Activated CD4-positive, alpha-beta T cell treated with anti-CD3 and anti-CD28 coated beads for 48 hours (primary cell): ENCODE results near the gene MYOD1.

Experiments
- DNase-seq: peaks from one replicate; pipeline ENCODE4 v3.0.0-alpha.2; 2020

MYOD1 gene

GRCh38 chr11:17703951-17704350, 15.4 kb upstream of the MYOD1 start:
- DNase-seq: no peak

- no peak for DNase-seq
These were observed 11.5 kb upstream of the MYOD1 start for GRCh38 chr11:17707830-17708229.

DNA sequence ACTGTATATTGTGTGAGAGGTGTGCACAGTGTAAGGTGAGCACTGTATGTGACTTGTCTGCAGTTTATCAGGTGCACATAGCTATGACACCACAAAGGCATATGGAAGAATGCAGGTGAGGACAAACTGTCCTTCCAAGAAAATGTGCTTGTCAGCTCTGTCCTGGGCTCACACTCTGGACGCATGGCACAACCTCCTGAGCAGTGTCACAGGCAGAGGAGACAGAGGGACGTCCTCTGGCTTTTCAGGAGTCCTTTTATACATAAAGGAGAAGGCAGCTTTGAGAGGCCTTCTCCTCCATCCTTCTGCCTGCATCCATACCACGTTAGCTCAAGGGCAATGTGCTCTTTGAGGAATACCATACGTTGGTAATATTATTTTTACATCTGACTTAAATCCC, 7.5 kb upstream of the MYOD1 start:
- no peak for DNase-seq

DNA sequence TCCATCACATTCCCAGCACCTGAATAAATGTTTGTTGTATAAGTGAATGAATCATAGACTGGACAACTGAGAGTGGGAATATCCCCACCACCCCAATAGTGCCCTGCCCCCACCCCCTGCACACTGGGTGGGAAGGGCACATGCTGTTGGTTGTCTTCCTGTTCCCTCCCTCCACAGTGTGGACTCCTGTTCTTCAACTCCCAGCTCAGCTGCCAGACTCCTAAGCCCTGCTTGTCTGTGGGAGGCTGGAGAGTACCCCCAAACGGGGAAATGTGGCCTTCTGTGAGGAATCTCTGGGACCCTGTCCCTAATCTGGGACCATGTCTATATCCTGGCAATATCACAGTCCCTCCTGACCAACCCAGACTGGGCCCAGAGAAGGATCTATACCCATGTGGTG, 5.5 kb upstream of the MYOD1 start:
- no peak for DNase-seq

DNA sequence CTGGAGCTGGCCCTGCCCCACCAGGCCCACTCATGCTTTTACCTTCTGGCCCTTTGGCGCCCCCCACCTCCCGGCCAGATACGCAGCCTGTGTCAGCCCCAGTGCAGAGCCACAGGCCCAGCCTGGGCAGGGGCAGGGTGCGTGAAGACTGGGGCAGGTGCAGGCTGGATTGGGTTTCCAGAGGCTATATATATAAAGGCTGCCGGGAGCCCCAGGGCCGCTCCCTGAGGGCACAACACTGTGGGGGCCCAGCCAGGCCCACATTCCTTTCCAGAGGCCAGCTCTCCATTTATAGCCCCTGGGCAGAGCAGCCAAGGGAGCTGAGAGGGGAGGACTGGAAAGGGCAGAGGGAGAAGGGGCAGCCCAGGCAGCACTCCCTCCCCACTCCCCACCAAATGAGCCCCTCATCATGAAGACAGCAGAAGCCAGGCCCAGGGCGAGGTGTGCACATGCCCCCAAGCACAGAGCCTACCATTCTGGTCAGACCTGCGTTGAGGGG, 5.0 kb upstream of the MYOD1 start:
- no peak for DNase-seq

DNA sequence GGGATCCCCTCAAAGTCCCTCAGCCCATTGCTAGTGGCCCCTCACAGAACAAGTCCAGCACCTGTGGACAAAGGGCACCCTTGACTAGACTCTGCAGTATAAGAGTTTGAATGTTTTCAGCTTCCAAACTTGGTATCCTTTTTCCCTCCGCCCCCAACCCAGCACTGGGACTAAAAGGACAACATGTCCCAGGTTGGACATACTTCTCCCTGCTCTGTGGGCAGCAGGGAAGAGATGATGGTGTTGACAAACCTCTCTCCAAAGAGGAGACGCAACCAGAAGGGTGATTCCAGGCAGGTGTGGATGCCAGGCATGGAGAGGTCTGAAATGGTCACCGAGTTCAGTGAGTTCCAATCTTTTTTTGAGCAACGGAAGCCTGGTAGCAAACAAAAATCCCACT, 4.5 kb upstream of the MYOD1 start:
- no peak for DNase-seq

- DNase-seq: no peak
These were observed 2.6 kb upstream of the MYOD1 start for GRCh38 chr11:17716807-17717206.

DNA sequence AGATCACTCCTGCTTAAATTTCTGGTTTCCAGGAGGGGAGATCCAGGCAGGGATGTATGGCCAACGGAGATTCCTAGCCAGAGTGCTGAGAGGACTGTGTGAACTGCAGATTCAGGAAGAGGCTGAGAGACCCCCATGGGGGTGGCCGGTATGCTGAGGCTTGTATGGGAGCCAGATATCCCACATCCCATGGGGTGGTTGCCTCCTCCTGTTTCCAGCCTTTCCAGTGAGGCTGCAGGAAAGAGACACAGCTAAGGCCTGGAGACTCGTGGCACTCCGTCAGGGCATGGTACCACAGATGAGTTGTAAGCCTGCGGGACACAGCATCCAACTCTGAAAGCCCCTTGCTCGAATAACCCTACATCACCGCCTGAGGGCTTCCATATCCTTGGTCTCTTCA, 1.4 kb upstream of the MYOD1 start:
- no peak for DNase-seq

GRCh38 chr11:17718510-17718962, 835 bp upstream of the MYOD1 start:
- no peak for DNase-seq

DNA sequence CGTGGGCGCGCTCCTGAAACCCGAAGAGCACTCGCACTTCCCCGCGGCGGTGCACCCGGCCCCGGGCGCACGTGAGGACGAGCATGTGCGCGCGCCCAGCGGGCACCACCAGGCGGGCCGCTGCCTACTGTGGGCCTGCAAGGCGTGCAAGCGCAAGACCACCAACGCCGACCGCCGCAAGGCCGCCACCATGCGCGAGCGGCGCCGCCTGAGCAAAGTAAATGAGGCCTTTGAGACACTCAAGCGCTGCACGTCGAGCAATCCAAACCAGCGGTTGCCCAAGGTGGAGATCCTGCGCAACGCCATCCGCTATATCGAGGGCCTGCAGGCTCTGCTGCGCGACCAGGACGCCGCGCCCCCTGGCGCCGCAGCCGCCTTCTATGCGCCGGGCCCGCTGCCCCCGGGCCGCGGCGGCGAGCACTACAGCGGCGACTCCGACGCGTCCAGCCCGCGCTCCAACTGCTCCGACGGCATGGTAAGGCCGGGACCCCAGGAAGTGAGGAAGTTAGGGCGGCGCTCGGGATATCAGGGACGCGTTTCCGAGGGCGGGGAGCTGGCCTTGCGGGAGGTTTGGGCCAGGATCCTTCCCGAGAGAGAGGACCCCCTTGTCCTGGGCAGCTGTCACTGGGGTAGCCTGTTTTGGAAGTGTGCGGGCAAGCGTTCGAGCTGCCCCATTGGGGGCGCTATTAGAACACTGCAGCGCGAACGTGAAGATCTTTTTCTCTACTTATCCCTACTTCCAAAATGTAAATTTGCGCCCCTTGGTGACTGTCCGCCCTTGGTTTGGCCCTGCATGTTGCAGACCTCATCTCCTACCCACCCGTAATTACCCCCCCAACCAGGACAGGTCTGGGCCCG, 796 bp downstream of the MYOD1 start:
- DNase-seq: no peak

- no peak for DNase-seq
These were observed 1.4 kb downstream of the MYOD1 start for GRCh38 chr11:17720796-17721171.

- DNase-seq: no peak
These were observed 2.0 kb downstream of the MYOD1 start for GRCh38 chr11:17721242-17721999.

GRCh38 chr11:17722000-17722643, 2.8 kb downstream of the MYOD1 start:
- no peak for DNase-seq

DNA sequence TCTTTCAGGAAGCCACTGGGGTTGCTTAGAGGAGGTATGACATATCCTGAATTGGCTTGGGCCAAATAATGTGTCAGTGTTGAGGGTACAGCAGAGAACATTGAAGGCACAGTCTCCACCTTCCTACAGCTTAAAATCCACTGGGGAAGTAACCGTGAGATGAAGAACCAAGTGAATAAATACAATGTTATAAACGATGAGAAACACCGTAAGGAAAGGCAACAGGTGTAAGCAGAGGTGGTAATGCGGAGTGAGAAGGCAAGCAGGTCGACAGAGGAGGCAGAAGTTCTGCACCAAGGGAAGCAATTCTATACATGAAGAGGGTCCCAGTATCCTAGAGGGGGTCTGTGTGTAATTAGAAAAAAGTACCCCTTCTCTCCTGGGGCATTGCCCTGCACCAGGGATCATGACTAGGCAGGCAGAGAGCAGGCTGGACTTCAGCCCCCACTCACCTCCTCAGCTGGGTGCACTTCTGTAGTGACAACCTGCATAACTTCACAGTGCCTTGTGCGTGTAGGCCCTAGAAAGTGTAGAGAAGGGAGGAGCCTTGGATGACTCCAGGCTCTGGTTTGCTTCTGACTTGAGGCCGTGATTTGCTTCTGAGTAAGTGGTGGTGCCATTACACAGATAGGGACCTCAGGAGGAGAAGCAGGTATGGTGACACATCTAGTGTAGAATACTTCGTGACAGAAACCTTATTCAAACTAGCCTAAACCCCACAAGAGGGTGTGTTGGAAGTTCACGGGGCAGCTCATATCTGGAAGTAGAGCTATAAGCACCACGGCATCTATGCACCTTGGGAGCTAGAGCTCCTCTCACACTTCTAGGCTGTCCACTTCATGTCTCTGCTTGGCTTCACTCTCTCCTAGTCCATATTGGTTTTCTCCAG, 4.9 kb downstream of the MYOD1 start:
- DNase-seq: no peak

DNA sequence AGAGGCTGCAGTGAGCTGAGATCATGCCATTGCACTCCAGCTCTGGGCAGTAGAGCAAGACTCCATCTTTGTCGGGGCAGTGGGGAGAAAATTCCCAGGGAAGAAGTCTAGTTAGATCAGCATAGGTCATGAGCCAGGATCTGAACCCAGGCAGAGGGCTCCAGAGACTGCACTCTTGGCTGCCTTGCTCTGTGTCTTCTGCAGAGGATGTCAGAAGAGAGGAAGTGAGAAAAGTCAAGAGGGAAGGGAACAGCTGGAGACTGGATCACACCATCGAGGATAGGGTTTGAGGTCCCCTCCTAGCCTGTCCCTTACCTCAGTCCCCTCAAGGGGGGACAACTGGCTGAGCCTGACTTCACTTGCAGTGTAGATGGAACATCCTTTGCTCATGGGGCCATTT, 5.8 kb downstream of the MYOD1 start:
- no peak for DNase-seq

- DNase-seq: no peak
These were observed 10.8 kb downstream of the MYOD1 start for GRCh38 chr11:17730137-17730536.

DNA sequence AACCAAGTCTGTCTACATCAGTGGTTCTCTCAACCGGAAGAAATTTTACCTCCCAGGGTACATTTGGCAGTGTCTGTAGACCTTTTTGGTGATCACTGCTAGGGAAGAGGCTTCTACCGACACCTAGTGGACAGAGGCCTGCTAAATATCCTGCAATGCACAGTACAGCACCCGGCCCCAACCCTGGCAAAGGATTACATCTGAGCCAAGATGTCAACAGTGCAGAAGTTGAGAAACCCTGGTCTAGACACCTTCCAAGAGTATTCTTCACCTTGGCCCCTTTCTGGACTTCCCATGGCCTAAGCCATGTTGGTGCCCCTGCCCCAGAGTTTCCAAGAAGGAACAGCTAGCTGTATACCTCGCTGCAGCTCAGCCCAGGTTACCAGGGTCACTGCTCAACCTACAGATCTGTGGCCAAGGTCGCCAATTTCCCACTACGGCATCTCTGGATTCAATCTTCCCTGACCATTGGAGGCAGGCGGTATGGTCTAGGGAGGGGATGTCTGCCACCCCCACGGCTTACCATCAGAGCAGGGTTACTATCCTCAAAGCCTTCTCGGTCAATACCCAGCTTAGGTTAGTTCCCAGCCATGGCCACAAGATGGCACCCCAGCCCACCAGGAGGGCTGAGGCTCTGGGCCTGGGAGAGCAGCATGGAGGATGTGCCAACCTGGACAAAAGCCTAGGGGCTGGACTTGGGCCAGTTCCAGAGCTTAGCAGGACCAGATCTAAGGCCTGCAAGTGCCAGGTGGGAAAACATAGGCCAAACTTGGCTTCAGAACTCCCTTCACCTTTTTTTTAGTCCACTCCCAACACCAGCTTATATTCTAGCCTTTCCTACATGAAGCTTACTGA, 11.5 kb downstream of the MYOD1 start:
- peak; percentile 80 for DNase-seq

GRCh38 chr11:17733261-17733660, 13.9 kb downstream of the MYOD1 start:
- no peak for DNase-seq

DNA sequence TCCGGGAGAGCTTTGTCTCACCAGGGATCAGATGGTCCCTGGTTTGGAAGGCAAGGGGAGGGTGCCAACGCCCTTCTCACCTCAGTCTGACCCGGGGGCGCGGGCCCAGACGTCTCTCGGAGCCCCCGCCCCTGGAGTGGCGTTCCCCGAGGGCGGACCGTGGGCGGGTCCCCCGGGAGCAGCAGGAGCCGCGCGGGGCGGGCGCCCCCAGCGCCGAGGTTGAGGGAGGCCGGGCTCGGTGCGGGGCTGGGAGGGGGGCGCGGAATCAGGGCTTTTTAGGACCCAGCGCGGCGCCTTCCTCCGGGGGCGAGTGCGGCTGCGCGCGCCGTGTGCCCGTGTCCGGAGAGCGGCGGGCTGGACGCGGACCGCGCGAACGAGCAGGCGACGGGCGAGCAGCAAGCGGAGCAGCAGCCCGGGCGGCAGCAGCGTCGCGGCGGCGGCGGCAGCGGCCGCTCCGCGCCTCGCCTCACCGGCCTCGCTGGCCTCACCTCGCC, 15.1 kb downstream of the MYOD1 start, which contains the start of gene KCNC1:
Gene KCNC1 (plus strand): TSS at position 364 of the 494 bp plus-strand sequence. CDS start 1,222 bp downstream, outside the sequence.
- no peak for DNase-seq

- DNase-seq: peak; percentile 64
These were observed 15.8 kb downstream of the MYOD1 start for GRCh38 chr11:17734986-17735817.
